GM12891 (cell line): ENCODE results near the gene ADCY2.

Experiments
- POLR2A ChIP-seq: IDR thresholded peaks from 2 replicates; pipeline ENCODE4 v1.6.1; 2011; ENCODE audit warnings: low read depth, low read length, control low read depth
- POLR2AphosphoS5 ChIP-seq: IDR thresholded peaks from 2 replicates; pipeline ENCODE4 v1.6.1; 2011; ENCODE audit warnings: low read depth, low read length, control low read depth

GRCh38 chr5:7426284-7426683, 30.3 kb downstream of the ADCY2 start:
- TF ChIP-seq POLR2A (no peak), POLR2AphosphoS5 (no peak)
